ENCODE measurements around the gene SPPL3.

- TF ChIP-seq POLR2A (IDR thresholded peaks at IDR 0.05; ENCODE audit: low read length) (no peak), GATA1 (IDR thresholded peaks at IDR 0.05; ENCODE audit: low read depth, low read length) (no peak)
Measured at GRCh38 chr12:120750806-120751205, 153.4 kb downstream of the SPPL3 start.

Measured in erythroblast (primary cell).